GM21526 (cell line): ENCODE results near the gene CDH13.

Experiments
- ATAC-seq: cut with Tn5 transposase; IDR thresholded peaks from one replicate; pipeline ENCODE4 v1.9.1; 2021; ENCODE audit warnings: moderate library complexity; ENCODE audit not compliant: unreplicated experiment, low FRiP score

The CDH13 gene

DNA sequence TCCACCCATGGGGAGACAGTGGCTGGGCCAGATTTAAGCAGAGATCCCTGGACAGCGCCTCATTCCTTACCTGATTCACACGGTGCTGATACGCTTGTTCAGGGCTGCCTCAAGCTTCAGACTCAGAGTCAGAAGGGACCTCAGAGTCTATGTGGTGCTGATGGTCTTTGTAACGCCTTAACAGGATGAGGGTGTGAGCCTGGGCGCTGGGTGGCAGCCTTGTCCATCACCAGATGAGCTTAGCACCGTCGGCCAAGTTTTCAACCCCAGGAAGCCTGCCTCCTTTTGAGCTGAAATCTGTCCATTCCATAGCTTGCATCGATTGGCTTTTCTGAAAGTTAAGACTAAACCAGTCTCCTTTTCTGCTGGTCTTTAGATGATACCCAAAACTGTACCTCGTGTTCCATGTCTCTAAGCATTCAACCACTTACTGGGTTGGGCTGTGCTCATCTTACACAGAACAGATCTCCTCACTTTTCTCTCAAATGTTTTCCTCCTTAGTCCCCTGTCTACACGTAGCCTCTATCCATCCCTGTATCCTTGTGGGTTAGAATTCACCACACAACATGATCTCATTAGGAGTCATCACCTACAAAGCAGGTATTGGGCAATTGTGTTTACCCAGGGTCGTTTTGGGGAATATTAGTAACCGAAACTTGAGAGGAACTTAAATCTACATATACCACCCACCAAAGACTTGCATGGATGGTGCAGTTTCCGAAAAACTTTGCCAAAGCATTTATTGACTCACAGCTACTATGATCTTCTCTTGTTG, 573.4 kb downstream of the CDH13 start:
- no peak for ATAC-seq

DNA sequence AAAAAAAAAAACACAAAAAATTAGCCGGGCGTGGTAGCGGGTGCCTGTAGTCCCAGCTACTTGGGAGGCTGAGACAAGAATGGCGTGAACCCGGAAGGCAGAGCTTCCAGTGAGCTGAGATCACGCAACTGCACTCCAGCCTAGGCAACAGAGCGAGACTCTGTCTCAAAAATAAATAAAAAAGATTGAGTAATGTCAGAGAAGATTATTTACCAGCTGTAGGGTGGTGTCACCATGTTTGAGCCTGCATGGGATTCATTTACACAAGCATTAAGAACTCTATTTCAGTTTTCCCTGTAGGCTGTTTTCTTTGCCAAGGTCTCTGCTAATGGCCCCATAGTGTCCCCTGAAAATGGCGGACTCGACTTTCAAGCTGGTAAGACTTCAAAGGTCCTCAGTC, 575.0 kb downstream of the CDH13 start:
- ATAC-seq, result no peak

DNA sequence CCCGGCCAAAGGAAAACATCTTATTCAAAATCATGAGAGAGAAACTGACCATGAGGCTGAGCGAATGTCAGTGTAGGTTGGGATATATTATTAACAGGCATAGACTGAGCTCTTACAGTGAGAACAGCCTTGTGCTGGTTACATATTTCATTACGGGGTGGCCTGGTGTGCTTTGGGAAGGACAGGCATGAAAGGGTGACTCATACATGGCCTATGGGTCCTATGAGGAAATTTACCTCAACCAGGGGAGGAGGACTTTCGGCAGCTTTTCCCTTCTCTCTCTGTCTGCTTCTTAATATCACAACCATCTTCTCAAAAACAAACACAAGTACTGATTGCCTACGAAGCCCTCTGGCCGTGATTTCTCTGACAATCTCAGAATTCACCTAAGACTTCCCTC, 579.1 kb downstream of the CDH13 start:
- no peak for ATAC-seq

DNA sequence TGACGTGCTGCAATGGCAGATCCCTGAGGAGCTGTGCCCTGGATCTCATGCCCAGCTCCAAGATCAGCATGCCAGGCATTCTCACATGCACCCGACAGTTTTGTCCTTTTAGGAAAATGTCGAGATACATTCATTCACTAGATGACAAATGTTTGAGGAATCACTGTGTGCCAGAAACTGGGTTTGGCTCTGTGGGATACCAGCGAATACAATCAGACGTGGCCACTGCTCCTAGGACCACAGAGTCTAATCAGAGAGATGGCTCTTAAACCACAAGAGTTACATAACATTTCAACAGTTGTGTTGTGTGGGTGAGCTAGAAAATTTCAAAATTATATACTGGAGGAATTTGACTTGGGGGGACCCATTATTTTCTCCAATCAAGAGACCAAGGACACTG, 579.7 kb downstream of the CDH13 start:
- ATAC-seq, result no peak

DNA sequence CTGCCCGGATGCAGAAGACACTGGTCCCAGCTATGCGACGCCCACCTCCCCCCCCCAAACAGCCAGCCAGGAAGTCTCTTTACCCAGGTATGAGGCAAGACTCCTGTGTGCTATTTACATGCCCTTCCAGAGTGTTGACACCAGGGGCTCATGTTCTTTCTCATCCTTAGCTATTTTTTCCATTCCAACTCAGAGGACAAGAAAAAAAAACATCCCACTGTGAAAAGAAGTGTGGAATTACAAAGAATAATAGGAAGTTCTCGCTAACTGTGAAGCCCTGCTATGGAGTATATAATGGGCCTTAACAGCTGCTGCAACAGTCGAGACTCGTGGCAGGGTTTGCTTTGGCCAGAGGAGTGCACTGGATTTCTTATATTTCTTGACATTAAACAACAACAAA, 584.9 kb downstream of the CDH13 start:
- ATAC-seq, result no peak

DNA sequence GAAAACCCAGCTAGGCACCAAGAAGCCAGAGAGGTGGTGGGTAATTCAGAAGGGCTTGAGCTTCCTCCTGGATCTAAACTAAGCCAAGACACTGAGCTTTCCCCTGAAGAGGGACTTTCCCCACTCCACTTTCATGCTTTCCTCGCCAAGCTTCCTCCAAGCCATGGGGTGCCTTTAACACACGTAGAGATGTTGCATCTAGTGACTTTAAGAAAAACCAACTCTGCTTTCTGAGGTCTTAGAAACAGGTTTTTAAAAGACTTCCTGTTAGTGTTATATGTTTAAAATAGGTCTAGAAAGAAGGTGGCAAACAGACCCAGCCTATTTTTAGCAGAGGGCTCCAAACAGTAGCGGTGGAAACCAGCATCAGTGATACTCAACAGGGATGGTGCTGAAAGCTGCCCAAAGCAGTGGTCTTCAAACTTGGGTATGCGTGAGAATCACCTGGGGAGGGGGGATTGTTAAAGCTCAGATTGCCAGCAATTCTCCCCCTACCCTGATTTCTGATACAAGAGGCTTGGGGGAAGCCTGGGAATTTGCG, 585.6 kb downstream of the CDH13 start:
- ATAC-seq, result no peak

DNA sequence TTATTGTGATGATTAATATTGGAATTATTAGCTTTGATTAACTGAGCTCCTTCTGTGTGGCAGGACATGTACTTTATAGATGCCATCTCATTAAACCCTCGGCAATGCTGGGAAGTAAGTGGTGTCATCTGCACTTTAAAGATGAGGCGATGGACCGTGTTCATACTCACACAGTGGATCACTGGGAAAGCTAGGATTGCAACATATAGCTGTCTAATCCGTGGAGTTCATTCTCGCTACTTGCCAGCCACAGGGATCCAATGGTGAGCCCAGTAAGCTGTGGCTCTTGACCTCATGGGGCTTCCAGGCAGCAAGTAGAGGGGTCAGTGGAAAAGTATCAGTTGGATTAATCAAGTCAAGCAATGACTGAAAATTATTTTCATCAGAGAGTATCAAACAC, 587.9 kb downstream of the CDH13 start:
- no peak for ATAC-seq

DNA sequence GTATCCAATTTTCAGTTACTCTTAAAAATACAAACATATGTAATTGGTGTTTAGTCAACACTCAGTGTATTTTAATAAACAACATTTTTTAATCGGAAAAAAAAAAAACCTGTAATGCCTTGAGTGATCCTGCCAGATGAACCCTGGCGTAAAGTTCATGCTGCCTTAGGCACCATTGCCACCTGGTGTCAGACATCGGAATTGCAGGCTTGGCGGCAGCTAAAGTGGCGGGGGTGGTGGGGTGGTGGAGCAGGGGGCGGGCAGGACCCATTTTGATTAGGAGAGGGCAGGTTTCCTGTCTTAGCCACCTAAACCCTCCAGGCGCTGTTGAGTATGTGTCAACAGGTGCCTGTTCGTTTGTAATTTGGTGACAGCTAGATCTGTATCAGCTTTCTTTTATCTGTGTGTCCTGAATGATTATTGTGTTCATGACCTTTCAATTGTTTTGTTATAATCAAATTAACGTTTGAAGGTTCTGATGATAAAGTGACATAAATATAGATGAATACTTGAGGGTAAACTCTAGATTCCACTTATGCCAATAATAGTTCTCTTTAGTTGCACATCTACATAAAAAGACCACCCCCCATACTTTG, 588.7 kb downstream of the CDH13 start:
- ATAC-seq, result no peak

DNA sequence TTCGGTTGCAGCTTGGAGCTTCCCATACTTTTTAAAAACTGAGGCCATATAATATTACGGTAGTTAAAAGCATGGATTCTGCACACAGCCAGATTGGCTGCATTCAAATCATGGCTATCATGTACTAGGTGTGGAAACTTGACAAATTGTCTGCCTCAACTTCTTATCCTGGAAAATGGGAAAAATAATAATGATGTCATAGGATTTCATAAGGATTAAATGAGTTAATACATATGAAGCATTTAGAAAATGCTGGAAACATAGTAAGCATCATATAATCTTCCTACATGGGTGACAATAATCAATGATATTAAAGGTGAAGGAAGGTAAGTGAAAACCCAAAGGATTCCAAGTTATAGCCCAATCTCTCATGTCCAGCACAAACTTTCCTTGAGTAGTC, 592.5 kb downstream of the CDH13 start:
- no peak for ATAC-seq

DNA sequence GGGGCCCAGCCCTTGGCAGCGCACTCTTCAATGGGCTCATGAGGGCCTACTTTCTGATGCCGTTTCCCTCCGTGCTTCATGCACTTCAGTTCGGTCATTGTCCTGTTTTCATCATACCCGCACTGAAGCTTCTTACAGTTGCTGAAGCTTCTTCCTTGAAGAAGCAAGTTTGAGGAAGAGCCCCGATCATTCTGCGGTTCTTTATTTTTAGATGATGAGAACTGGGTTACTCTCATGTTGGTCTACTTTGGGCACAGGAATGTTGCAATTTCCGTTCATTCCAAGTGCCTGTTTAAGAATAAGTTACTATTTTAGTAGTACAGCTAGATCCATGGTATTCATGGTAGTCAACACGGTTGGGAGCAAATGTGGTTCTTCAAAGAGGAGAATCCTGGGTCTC, 593.3 kb downstream of the CDH13 start:
- ATAC-seq, result no peak

DNA sequence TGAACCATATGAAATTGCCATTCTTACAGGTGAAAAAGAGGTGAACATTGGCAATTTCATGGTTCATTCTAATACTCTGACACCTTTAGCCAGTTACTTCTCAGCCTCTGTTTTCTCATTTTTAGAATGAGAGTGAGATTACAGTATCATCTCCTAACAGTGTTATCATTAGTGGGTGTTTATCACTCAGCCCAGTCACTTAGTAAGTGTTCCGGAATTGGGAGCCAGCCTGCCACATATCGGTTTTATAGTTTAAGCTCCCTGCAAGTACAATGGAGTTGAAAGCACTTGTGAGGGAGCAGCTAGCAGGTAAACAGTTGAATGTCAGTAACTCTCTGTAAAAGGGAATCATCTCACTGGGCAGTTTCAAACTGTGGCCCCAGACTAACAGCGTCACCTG, 597.9 kb downstream of the CDH13 start:
- ATAC-seq, result no peak

DNA sequence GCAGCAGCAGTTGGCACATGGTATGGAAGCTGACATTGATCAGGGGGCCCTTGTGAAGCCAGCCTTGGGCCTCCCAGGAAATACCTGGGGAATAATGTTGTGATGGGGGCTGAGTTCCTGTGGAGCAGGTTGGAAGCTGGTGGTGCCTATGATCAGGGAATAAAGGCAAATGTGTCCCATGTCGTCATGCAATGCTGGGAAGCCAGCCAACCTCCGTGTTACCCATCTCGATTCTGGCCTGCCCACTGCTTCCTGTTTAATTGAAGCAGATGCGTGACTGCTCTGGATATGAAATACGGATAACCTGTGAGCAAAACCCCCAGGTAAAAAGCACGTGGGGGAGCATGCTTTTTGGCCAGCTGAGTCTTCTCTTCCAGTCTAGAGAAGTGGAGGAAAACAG, 600.6 kb downstream of the CDH13 start:
- no peak for ATAC-seq

DNA sequence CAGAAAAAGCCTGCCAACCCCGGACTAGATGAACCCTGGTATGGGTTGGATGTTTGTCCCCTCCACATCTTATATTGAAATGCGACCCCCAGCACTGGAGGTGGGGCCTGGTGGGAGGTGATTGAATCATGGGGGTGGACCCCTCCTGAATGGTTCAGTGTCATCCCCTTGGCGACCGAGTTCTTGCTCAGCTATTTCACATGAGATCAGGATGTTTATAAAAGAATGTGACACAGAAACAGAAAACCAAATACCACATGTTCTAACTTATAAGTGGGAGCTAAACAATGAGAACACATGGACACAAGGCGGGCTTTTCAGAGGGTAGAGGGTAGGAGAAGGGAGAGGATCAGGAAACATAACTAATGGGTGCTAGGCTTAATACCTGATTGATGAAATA, 605.0 kb downstream of the CDH13 start:
- ATAC-seq, result no peak

DNA sequence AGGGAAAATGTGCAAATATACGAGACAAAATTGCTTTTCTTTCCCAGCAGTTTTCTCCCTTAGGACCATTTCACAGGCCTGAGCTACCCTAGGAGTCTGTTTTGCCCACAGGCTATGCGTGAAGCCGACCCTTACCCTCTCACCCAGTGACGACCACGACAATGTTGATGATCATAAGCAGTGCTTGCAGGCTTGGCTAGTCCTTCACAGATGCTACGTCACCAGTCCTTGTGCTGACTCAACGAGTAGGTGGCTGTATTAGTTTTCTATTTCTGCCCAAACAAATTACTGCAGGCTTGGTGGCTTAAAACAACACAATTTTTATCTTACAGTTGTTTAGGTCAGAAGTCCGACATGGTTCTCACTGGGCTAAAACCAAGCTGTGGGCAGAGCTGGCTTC, 606.4 kb downstream of the CDH13 start:
- no peak for ATAC-seq

DNA sequence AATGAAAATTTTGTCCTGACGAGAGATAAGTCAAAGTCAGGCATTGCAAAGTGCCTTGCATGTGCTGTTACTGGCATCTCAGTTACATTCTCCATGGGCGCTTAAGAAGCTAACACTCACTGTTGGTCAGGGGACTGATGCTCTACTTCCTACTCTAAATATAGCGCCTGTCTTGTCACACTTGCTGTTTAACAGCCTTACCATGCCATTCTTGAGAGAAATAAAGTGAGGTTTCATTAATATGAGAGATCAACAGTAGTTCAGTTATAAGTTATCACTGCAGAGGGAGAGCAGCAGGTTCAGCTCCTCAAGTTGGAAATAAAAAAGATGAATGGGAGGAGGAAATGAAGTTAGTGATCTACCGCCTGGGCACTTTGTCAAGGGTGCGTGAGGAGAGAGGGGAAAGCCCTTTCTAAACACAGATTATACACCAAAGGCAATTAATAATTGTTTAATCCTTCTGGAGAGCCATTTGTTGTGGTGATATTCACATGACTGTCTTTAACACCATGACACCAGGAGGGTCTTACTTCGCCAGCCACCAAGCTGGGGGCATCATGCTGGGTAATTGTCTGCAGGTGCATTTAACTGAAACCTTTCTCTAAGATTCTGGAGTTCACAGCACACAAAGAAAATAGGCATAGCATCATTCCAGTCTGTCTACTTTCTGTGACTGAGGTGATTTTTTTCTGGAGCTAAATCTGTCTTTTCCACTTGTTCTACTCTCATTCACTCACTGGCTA, 612.4 kb downstream of the CDH13 start:
- ATAC-seq, result no peak

DNA sequence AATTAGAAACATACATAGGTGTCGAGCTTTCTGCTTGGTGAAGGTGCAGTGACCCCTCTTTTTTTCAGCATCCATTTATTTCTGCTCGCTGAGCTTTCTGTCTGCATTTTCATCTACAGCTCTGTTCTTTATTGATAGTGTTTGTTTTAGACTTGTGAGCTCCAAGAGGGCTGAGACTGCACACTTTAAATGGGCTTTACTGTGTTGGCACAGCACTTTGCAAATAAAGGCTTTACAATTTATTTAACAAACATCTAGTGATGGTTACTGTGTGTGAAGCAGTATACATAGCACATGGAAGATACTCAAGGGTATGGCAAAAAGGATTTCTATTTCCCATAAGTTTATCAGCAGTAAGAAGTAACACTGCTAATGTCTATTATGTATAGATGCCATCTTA, 617.3 kb downstream of the CDH13 start:
- ATAC-seq, result no peak

DNA sequence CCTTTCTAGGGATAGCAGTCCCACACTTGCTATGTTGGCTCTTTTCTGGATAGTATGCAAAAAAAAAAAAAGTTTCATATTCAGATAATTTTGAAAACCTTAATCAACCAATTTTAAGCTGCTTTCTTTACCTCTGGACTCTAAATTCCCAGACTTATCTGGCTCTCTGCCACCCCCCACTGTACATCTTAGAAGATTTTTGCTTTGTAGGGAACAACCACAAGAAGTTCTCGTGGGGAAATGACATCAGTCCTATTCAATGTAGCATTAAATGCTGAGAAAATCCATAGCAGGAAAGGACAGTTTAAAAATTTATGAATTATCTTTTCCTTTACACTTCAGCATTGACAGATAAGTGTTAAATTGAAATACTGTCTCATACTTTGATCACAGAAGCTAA, 618.3 kb downstream of the CDH13 start:
- ATAC-seq, result no peak

DNA sequence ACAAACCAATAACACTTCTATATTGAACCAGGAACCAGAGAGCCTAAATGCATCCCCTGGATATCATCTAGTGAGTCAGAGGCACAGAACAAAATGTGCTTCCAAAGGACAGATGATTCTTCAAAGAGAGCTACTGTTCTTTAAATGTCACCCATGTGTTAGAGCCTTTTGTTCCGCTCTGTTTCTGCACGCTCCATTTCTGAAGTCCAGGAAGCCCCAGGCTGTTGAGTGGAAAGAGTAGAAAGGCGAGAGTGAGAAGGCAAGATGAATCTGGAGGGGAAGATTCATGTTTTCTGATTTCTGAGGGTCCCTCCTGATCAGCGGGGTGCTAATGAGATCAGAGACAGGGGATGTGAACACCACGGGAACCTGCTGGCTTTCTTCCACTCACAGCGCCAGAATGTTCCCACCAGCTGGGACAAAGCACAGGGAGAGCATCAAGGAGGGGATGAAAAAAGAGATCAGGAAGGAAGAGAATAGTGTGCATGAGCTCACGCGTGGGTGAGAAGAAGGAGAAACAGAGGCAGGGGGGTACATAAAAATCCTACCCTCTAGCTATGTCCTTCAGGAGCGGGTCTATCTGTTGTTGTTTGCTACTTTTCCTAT, 621.1 kb downstream of the CDH13 start:
- no peak for ATAC-seq

DNA sequence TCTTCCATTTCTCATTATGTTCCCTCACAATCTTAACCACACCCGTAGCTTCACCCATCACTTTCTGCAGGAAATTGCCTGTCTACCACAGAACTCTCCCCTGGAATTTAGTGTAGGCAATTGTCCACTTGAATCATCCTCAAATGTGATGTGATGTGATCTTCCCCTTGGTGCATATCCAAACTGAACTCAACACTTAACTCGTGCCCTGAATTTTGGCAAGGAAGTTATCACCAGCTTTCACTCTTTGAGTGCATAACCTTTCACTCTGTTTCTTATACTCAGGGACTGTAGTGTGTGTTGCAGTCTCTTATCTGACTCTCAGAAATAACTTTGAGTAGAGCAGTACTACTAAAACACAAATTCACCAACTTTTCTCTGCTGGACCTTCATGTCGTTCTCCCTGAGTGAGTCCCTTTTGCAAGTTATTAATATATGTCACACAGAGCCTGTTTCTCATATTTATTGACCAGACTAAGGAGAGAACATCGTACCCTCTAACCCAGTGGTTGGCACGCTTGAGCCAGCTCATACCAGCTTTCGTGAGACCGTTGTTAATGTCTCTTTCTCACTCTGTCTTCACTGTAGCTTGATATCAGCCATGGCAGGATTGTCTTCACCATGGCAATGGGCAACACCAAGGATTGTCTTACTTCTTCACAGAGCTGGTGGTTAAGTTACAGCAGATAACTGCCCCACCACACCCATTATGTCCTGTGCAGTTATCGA, 622.1 kb downstream of the CDH13 start:
- no peak for ATAC-seq

DNA sequence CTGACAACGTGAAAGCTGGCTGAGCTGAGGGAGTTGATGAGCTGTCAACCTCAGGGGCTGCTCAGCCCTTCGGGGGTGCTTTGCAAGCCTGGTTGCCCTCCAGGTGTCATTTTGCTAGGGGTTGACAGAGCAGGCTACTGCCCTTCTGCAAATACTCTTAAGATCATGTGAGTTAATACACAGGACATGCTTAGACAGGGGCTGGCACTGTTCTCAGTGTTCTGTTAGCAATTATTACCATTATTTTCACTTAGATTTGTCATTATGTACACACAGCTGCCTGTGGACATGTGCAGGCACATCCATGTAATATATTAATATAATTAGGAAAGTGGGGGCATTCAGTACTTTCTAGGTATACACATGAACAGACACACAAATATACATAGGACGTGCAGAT, 626.8 kb downstream of the CDH13 start:
- ATAC-seq, result no peak
